NCI-H1436 treated with DMSO at 0.1 percent for 48 hours (cell line): ENCODE results near the gene BAHD1.

Source experiments
- DNase-seq: peaks from one replicate; lab custom pipeline; 2025; lab: John Stamatoyannopoulos, UW

The BAHD1 gene

DNA sequence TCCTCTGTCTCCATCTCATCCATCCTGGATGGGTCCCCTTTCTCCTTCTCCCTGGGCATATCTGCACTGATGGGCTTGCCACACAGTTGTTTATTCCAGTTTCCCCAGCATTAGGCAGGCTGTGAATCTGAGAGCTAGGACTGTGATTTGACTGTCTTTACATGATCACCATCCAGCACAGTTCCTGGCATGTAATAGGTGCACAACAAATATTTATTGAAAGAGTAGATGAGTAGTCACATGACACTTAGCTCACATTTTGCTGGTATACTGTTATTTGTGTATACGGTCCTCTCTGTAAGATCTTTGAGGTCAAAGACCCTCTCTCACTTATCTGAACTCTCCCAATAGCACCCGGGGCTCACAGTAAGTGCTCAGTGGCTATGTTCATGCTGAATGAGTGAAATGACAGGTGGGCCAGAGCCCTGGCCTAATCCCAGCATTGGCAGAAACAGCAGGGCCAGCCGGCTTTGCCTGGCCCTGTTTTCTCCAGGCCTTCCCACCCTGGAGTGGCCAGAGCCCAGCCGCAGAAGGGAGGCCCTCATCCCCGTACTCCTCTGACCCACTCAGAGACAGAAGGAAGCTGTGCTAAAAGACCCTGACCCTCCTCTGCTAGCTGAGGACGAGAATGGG lies 16.2 kb upstream of the BAHD1 start:
- no peak for DNase-seq

DNA sequence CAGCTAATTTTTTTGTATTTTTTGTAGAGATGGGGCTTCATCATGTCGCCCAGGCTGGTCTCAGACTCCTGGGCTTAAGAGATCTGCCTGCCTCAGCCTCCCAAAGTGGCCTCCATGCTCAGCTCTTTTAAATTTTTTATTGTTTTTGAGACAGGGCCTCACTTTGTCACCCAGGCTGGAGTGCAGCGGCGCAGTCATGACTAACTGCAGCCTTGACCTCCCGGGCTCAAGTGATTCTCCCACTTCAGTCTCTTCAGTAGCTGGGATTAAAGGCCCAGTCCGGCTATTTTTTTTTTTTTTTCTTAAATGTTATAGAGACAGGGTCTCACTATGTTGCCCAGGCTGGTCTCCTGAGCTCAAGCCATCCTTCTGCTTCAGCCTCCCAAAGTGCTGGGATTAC lies 15.1 kb upstream of the BAHD1 start:
- DNase-seq: no peak

DNA sequence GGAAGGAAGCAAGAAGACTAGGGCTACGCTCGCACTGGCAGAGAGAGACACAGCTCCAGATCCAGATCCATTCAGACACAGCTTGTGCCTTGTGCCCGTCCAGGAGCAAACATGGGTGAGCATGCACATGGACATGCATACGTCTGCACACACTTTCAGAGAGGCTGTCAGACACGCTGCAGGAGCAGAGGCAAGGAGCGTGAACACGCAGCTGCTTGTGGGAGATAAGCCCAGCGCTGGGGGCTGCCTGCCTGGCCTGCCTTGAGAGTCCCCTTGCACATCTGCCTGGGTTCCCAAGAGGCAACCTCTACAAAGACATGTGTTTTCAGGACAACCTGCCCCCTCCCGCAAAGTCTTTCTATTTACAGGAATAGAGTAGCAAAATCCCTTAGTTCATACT lies 13.6 kb upstream of the BAHD1 start:
- no peak for DNase-seq

GRCh38 chr15:40428185-40428584 lies 12.6 kb upstream of the BAHD1 start:
- DNase-seq: no peak

- no peak for DNase-seq
Measured at GRCh38 chr15:40429068-40429710, 11.6 kb upstream of the BAHD1 start.

DNA sequence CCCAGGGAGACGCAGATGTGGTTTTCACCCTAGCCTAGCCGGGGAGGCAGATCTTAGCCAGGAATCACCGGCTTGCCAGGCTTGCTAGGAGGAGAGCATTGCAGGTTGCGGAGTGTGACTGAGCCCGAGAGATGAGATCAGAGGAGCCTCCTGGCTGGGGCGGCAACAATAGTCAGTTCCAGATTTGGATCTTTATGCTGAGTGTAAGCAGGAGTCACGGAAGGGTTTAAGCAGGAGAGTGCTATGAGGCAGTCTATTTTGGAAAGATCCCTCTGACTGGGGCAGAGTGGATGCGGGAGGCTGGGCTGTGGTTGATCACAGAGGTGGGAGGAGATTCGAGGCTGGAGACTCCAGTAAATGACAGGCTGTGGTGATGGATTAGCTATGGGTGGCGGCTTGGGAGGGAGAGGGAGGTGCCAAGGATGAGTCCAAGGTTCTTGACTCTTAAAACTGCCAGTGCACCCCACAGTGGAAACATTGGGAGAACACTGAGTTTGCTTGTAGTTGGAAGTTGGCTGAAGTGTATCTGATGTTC lies 10.4 kb upstream of the BAHD1 start:
- DNase-seq: no peak

GRCh38 chr15:40435023-40435709 lies 5.6 kb upstream of the BAHD1 start:
- DNase-seq: no peak

- DNase-seq: no peak
Measured at GRCh38 chr15:40435710-40436089, 5.1 kb upstream of the BAHD1 start.

GRCh38 chr15:40436116-40436891 lies 4.4 kb upstream of the BAHD1 start:
- DNase-seq: no peak

DNA sequence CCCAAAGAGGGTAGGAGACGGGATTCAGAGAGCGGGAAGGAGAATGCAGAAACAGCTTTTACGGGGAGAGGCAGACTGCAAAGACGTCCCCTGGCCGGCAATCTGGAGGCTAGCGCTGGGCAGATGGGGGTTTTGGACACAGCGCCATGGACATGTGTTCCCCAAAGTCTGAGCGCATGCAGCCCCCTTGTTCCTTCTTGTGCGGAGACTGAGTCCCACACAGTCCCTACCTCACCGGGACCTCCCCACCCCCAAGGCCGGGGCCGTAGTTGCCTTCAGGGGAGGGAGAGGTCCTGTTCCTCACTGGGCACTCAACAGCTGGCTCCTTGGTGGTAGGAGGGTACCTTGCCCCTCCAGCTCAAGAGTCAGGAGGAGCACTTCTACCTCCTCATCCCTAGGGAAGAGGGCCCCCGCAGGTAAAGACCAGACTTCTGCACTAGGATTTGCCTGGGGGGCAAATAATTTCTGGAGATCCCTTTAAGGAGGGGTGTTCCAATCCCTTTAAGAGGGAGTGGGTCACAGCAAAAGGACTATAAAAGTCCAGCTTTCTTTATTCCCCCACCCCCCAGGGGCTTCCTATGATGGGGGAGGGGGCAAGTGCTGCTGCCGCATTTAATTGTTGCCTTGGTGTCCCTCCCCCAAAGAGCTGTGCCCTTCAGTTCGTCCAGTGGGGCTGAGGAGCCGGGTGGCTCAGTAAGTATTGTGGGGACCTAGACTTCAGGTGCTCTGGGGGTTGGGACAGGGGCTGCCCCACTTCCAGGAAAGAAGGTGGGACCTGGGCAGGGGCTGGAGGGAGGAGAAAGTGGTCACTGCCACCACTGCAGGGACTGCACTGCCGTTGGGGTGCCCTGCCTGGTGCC lies 3.6 kb upstream of the BAHD1 start:
- DNase-seq: no peak

GRCh38 chr15:40437752-40438687 lies 2.7 kb upstream of the BAHD1 start:
- no peak for DNase-seq

- no peak for DNase-seq
Measured at GRCh38 chr15:40438712-40439111, 2.0 kb upstream of the BAHD1 start.

DNA sequence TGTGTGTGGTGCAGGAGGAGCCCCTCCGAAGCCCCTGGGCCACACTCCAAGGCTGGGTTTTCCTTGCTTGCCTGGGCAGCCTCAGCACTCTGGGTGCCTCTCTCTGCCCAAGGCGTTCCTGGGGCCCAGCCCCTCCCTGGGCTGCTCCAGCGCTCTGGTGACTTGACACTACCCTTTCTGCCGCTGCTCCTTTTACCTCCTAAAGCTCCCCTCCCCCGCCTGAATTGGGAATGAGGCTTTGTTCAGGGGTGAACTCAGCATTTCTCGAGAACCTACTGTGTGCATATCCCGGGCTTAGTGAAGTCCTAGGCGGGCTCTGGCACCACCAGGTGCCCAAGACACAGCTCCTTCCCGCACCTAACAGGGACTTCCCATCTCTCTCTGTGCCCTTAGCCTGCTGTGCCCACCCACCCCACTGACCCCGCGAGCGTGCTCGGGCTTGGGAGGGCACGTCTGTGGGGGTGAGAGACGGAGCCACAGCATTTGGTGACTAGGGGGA lies 1.2 kb upstream of the BAHD1 start:
- DNase-seq: no peak

GRCh38 chr15:40439960-40440742 lies 602 bp upstream of the BAHD1 start:
- DNase-seq: no peak

GRCh38 chr15:40441565-40442531 lies 1.1 kb downstream of the BAHD1 start:
- DNase-seq: no peak

GRCh38 chr15:40443255-40443654 lies 2.5 kb downstream of the BAHD1 start:
- DNase-seq: no peak

- DNase-seq: no peak
Measured at GRCh38 chr15:40443846-40444245, 3.1 kb downstream of the BAHD1 start.

DNA sequence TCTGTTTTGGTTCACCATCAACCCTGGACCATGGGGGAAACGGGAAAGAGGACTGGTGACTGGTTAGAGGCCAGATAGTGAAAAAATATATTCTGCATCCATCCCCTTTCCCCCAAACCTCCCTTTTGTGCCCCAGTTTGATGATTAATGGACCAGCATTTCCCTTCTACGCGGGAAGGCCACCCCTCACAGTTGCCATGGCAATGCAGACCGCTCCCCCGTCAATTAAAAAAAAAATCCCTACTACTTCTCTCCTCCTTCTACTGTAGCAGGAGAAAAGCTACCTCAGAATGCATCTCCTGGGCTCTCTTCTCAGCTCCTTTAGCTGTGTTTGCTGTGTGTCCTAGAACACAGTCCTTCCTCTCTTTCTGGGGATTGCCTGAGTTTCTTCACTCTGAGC lies 4.0 kb downstream of the BAHD1 start:
- no peak for DNase-seq
